ENCODE measurements around the gene CERS6.

DNA sequence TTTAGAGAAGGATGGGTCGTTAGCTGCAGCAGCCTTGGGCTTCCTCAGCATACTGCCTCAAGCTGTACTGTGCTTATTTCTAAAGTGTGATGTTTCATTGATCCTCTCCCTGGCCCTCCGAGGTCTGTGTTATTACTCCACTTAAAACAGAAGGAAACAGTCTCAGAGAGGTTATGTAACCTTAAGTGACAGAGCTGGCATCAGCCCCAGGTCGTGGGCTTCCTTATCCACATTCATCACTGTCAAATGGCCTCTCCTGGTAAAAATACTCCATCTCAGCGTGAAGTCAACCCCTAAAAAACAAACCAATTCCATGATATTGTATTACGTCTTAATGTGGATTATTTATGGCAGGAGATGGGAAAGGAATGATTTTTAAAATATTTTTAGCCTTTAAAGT is 193.0 kb downstream of the CERS6 start:
- no peak for TF ChIP-seq CTCF (IDR thresholded peaks at IDR 0.05)
- TF ChIP-seq POLR2A (IDR thresholded peaks at IDR 0.05) = no peak
